Stomach smooth muscle (tissue), 2 donors: ENCODE results near the gene KIF5C.

Experiments
- H3K27ac ChIP-seq: one replicate; pipeline ENCODE4 v1.7.0; 2013; ENCODE audit warnings: mild to moderate bottlenecking, low read length, inconsistent platforms
- H3K27me3 ChIP-seq, 2 donors: one replicate each; pipeline ENCODE4 v1.7.0; 2013; ENCODE audit warnings: low read length in 2 of 2; ENCODE audit not compliant: insufficient read depth in 2 of 2, control insufficient read depth in 1 of 2
- H3K36me3 ChIP-seq, 2 donors: one replicate each; pipeline ENCODE4 v1.7.0; 2013; ENCODE audit warnings: low read length in 2 of 2; ENCODE audit not compliant: control insufficient read depth in 2 of 2, insufficient read depth in 2 of 2
- H3K4me1 ChIP-seq: one replicate; pipeline ENCODE4 v1.7.0; 2013; ENCODE audit warnings: low read length; ENCODE audit not compliant: control insufficient read depth, insufficient read depth
- H3K4me3 ChIP-seq, 2 donors: one replicate each; pipeline ENCODE4 v1.7.0; 2013; ENCODE audit warnings: low read length in 2 of 2
- H3K9ac ChIP-seq, 2 donors: one replicate each; pipeline ENCODE4 v1.7.0; 2013; ENCODE audit warnings: low read length in 2 of 2, mild to moderate bottlenecking in 1 of 2
- H3K9me3 ChIP-seq, 2 donors: one replicate each; pipeline ENCODE4 v1.7.0; 2013; ENCODE audit warnings: low read length in 2 of 2; ENCODE audit not compliant: control insufficient read depth in 2 of 2
- donor health status: healthy.
- donor health status: Pancreatic carcinoma.

Gene KIF5C

DNA sequence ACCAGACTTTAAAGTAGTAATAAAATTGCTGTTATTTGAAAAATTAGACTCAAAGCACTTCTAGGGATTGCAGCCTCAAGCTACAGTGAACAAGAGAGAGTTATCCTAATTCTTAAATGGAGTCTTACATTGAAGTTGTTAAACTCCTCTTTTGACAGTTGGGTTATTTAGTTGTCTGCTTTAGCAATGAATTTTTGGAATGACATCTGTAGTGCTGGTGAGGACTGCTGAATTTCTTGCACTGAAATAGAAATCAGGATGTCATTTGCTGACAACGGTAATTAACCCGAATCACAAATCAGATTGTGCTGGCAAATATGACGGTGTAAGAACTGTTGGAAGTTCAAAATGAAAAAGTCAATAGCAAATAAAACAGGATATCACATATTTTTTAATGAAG, 85.5 kb downstream of the KIF5C start:
- no peaks in the 10 kb centered on the region for H3K27me3 ChIP-seq
- no peak overlapping the region for H3K4me3 ChIP-seq
- H3K36me3 ChIP-seq, result no peaks in the 10 kb centered on the region
- H3K27ac ChIP-seq, result no peak overlapping the region
- no peaks in the 10 kb centered on the region for H3K9me3 ChIP-seq
- no peak overlapping the region for H3K9ac ChIP-seq
- H3K4me1 ChIP-seq, result no peaks in the 10 kb centered on the region

DNA sequence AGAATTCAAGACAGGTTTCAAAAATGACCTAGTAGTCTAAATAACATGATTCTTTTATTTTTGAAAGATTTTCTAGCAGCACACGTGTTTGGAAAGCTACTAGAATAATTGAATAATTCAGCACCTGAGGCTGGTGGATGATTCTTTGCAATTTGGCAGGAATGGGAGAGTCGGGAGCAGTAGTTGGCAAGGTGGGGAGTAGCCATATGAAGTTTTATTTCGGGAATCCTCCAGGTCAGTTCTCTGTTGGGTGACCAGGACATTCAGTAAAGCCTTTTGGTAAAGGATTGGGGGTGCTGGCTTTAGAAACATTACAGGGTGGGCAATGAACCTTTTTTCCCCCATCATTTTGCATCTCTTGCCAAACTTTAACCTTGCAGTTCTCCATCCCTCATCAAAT, 88.4 kb downstream of the KIF5C start:
- Histone ChIP-seq H3K27me3 (no peaks in the 10 kb centered on the region), H3K9ac (no peak overlapping the region), H3K9me3 (no peaks in the 10 kb centered on the region), H3K4me1 (no peaks in the 10 kb centered on the region), H3K27ac (no peak overlapping the region), H3K36me3 (no peaks in the 10 kb centered on the region), H3K4me3 (no peak overlapping the region)

DNA sequence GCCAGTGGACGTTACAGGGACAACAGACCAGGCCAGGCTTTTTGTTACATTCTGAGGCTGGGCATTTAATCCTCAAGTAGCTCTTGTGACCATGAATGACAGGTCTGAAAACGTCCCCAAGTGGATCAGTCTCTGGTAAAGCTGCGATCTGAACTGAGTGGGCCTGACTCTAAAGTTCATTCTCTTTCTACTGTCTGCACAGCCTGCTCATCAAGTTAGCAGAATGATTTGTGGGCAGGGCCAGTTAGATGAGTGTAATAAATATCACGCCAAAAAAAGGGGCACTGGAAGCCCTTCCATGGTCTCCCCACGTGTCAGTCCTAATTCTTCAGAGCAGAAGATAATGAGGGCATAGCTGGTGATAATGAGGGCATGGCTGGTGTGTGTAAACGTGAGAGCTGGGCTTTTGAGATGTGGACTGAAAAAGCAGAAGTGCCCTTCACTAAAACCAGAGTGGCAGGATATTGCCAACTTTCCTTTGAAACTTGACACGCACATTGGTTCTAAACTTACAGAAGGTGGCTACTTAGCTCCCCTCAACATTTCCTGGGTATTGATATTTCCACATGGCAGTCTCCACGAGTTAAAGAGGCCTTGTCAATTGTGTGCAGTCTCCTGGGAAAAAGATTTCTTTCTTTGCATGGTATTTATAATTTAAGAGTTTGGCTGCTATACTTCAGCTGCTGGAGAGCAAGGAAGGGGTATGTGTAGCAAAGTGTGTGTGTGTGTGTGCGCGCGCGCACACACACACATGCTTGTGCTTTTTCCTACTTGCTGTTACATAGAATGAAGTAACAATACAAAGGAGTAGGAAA, 90.8 kb downstream of the KIF5C start:
- peaks cover 3% of the 10 kb centered on the region for H3K4me1 ChIP-seq
- no peaks in the 10 kb centered on the region for H3K27me3 ChIP-seq
- H3K4me3 ChIP-seq, result no peak overlapping the region
- no peaks in the 10 kb centered on the region for H3K36me3 ChIP-seq
- no peak overlapping the region for H3K9ac ChIP-seq
- H3K9me3 ChIP-seq, result no peaks in the 10 kb centered on the region
- no peak overlapping the region for H3K27ac ChIP-seq

DNA sequence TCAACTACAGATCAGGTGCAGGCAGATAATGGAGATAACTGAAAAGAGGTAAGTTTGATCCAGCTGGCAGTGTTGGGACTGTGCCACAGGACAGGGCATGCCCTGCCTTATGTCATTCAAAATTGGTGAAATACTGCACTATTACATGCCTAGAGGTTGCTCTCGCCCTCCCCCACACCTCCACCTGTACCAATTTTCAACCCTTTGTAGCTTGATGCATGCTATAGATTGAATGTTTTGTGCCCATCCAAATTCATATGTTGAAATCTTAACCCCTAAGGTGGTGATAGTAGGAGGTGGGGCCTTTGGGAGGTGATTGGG, 91.4 kb downstream of the KIF5C start:
- peaks cover 3% of the 10 kb centered on the region for H3K4me1 ChIP-seq
- no peaks in the 10 kb centered on the region for H3K27me3 ChIP-seq
- no peak overlapping the region for H3K9ac ChIP-seq
- no peak overlapping the region for H3K4me3 ChIP-seq
- no peaks in the 10 kb centered on the region for H3K9me3 ChIP-seq
- no peaks in the 10 kb centered on the region for H3K36me3 ChIP-seq
- H3K27ac ChIP-seq, result no peak overlapping the region

DNA sequence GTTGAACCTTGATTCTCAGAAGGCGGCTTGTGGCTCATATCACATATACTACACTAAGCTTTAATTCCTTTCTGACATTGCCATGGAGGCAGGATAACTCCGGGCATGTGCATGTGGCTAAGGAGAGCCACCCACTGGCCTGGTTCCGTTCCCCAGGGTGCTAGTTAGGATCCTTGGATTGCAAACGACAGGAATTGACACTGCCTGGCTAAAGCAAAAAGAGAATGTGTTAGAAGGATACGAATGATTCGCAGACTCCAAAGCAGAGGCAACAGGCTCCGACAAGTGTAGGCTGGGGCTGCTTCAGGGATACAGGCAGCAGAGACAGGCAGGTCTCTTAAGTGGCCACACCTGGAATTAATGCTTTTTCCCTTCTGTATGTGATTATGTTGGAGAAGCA, 92.0 kb downstream of the KIF5C start:
- Histone ChIP-seq H3K9me3 (no peaks in the 10 kb centered on the region), H3K27ac (no peak overlapping the region), H3K9ac (no peak overlapping the region), H3K36me3 (no peaks in the 10 kb centered on the region), H3K27me3 (no peaks in the 10 kb centered on the region), H3K4me1 (peaks cover 3% of the 10 kb centered on the region), H3K4me3 (no peak overlapping the region)

DNA sequence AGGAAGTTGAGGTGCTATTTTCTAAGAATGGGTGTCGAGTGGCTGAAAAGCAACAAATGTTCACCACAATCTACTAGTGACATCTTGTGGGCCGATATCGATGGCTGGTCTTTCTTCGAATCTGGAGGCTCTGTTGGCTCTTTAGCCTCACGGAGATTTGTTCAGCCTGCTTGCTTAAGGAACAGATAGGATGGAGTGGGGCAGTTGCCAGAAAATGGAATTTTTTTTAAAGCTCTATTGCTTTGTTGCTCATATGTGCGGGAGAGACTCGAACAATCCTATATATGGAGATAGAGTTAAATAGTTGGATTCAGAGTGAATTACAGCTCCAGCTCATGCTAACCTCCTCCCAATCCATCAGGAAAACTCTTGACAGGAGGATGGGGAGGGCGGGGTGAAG, 92.6 kb downstream of the KIF5C start:
- Histone ChIP-seq H3K4me1 (peaks cover 3% of the 10 kb centered on the region), H3K9me3 (no peaks in the 10 kb centered on the region), H3K27ac (no peak overlapping the region), H3K27me3 (no peaks in the 10 kb centered on the region), H3K9ac (no peak overlapping the region), H3K36me3 (no peaks in the 10 kb centered on the region), H3K4me3 (no peak overlapping the region)

DNA sequence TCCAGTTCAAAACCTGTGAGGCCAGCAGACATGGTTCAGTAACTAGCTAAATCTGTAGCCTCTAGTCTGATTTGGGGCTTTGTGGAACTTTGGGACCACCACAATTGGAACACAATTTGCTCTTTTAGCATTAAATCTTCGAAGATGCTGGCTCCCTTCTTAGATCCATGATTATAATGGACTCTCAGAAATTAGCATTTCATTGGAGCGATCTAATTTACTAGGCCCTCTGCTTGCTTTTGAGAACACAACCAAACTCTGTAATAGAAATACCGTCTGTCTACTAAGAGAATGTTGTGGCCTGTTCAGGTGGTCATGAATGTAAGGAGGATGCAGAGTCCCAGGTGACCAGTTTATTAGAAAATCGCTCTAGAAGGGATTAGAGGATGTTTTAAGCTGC, 93.3 kb downstream of the KIF5C start:
- no peaks in the 10 kb centered on the region for H3K36me3 ChIP-seq
- no peak overlapping the region for H3K27ac ChIP-seq
- H3K9ac ChIP-seq, result no peak overlapping the region
- H3K27me3 ChIP-seq, result no peaks in the 10 kb centered on the region
- H3K9me3 ChIP-seq, result no peaks in the 10 kb centered on the region
- peaks cover 3% of the 10 kb centered on the region for H3K4me1 ChIP-seq
- no peak overlapping the region for H3K4me3 ChIP-seq

DNA sequence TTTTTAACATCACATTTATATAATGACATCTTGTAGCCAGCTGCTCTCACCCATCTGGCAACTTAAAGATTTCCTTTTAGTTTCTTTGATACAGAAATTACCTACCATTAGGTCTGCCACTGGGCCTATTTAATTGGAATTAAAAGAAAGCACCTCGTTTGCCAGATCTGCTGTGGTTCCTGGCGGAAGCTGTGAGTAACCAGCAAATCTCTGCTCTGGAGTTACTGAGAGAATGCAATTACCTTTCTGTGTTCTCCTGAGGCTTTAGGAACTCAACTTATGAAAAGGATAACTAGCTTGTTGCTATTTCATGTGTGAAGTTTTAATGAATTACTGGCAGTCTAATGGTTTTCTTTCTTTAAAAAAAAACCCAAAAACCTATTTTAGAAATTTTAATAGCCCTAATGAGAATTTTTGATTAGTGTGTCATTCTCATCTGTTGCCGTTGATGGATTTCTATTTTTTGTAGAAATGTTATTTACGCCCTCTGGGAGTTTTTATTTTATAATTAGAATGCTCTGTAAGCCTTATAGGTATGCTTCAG, 93.8 kb downstream of the KIF5C start:
- H3K4me1 ChIP-seq, result peaks cover 3% of the 10 kb centered on the region
- H3K9ac ChIP-seq, result no peak overlapping the region
- no peaks in the 10 kb centered on the region for H3K27me3 ChIP-seq
- no peak overlapping the region for H3K4me3 ChIP-seq
- H3K9me3 ChIP-seq, result no peaks in the 10 kb centered on the region
- no peak overlapping the region for H3K27ac ChIP-seq
- H3K36me3 ChIP-seq, result no peaks in the 10 kb centered on the region

DNA sequence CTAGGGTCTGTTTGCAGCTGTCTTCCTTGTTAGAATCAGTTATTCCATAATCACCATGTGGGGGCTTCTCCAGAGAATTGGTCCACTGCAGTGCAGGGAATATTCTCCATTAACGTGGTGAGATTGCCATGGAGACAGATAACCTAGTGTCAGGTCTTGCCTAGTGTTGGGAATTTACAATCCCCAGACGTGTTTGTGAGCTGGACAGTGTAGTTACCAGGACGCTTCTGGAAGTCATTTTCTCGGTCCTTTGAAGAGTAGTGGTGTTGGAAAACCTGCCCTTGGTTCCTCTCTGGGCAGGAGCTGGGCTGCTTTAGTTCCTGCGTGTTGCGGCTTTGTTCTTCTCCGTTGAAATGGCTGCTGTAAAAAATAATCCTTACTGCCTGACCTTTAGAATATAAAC, 94.6 kb downstream of the KIF5C start:
- H3K27ac ChIP-seq, result no peak overlapping the region
- no peaks in the 10 kb centered on the region for H3K36me3 ChIP-seq
- no peaks in the 10 kb centered on the region for H3K27me3 ChIP-seq
- H3K9ac ChIP-seq, result no peak overlapping the region
- H3K4me3 ChIP-seq, result no peak overlapping the region
- H3K4me1 ChIP-seq, result peaks cover 3% of the 10 kb centered on the region
- H3K9me3 ChIP-seq, result no peaks in the 10 kb centered on the region

DNA sequence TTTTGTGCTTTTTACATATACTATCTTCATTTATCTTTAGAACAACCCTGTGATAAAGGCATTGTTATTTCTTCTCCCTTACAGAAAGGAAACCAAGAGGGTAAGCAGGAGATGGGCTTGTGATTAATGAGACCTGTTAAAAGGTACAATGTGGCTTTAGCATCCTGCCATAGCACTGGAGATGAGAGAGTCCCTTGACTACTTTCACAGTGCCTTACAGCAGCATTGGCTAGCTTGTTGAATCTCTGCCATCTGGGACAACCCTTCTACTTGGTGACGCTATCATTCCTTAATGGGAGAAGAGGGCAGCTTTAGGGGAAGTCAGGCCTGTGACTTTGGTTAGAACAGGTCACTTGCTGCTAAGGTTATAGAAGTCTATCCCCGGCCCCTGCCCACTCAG, 95.4 kb downstream of the KIF5C start:
- Histone ChIP-seq H3K27ac (no peak overlapping the region), H3K36me3 (no peaks in the 10 kb centered on the region), H3K9me3 (no peaks in the 10 kb centered on the region), H3K27me3 (no peaks in the 10 kb centered on the region), H3K4me3 (no peak overlapping the region), H3K9ac (no peak overlapping the region), H3K4me1 (peaks cover 3% of the 10 kb centered on the region)

DNA sequence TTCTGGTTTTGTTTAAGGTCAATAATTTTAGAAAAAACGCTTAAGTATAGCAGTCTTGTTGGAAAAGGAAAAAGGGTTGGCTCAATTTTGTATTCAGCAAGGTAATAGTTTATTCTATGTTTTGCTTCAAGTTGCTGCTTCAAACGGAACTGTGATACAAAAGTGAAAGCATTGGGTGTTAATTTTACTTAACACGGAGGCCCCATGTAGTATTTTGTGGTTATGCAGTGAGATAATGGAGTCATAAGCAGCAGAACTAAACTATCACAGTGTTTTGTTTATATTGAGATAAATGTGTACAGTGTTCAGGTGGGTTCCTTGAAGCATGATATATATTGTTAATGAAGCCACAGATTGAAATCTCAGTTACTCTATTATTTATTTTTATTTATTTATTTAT, 96.5 kb downstream of the KIF5C start:
- H3K27me3 ChIP-seq, result no peaks in the 10 kb centered on the region
- no peak overlapping the region for H3K27ac ChIP-seq
- no peak overlapping the region for H3K9ac ChIP-seq
- H3K4me1 ChIP-seq, result peaks cover 3% of the 10 kb centered on the region
- H3K9me3 ChIP-seq, result no peaks in the 10 kb centered on the region
- no peaks in the 10 kb centered on the region for H3K36me3 ChIP-seq
- no peak overlapping the region for H3K4me3 ChIP-seq
